Activated CD4-positive, alpha-beta memory T cell treated with anti-CD3 and anti-CD28 coated beads for 36 hours (primary cell): ENCODE results near the gene FN1. TPM values are rescaled to one million over a fixed set of nuclear protein-coding genes. Genes with fewer than 3 reads are reported as not detected.

Experiments used
- CTCF ChIA-PET: fragments of 350-600 bp; sonication (Branson Sonifier 250); formaldehyde crosslinking; loops from one replicate; lab custom pipeline; 2021; ENCODE audit warnings: antibody characterized with exemption, inconsistent platforms; lab: Charles Lee
- POLR2A ChIA-PET: fragments of 350-600 bp; sonication (Branson Sonifier 250); formaldehyde crosslinking; loops from one replicate; lab custom pipeline; 2021; ENCODE audit warnings: antibody characterized with exemption; lab: Charles Lee
- DNase-seq: peaks from one replicate; pipeline ENCODE4 v3.0.0-alpha.2; 2020
- H3K27ac Mint-ChIP-seq: one replicate; pipeline ENCODE4 v1.8.0; 2021; ENCODE audit warnings: mixed read lengths
- H3K27me3 Mint-ChIP-seq: one replicate; pipeline ENCODE4 v1.8.0; 2021; ENCODE audit warnings: mixed read lengths
- H3K36me3 Mint-ChIP-seq: one replicate; pipeline ENCODE4 v1.8.0; 2021; ENCODE audit warnings: mixed read lengths
- H3K4me1 Mint-ChIP-seq: one replicate; pipeline ENCODE4 v1.8.0; 2021; ENCODE audit warnings: low read depth, mixed read lengths
- H3K4me3 Mint-ChIP-seq: one replicate; pipeline ENCODE4 v1.8.0; 2021; ENCODE audit warnings: mild to moderate bottlenecking, mixed read lengths
- H3K9me3 Mint-ChIP-seq: one replicate; pipeline ENCODE4 v1.8.0; 2021; ENCODE audit warnings: mixed read lengths
- intact Hi-C: fragments of 100-400 bp; cut with micrococcal nuclease; formaldehyde crosslinking; loops from one replicate; pipeline ENCODE4 v1.15.1; 2023
- total RNA-seq, 2 experiments: library from RNA; stranded (reverse); gene quantifications; one replicate each; pipeline ENCODE4 v1.2.3, GENCODE V29; 2021

FN1 gene
- total RNA-seq, 2 experiments from 2014 or later: 0.50 to 0.53 TPM

- Mint-ChIP-seq H3K27me3 (no peaks in the 10 kb centered on the region), H3K9me3 (no peaks in the 10 kb centered on the region), H3K27ac (no peak overlapping the region), H3K4me3 (no peak overlapping the region), H3K4me1 (no peaks in the 10 kb centered on the region), H3K36me3 (peaks cover 31% of the 10 kb centered on the region)
- ChIA-PET CTCF (no interaction called here), POLR2A (no interaction called here)
- intact Hi-C loops: no loop called here
- no peak for DNase-seq
Observed at GRCh38 chr2:215370112-215370965, 65.5 kb downstream of the FN1 start.

GRCh38 chr2:215369181-215369760 is 66.6 kb downstream of the FN1 start:
- CTCF ChIA-PET: no interaction called here
- intact Hi-C loops: no loop called here
- no peaks in the 10 kb centered on the region for H3K27me3 Mint-ChIP-seq
- H3K27ac Mint-ChIP-seq: no peak overlapping the region
- no peaks in the 10 kb centered on the region for H3K9me3 Mint-ChIP-seq
- no peak for DNase-seq
- POLR2A ChIA-PET: no interaction called here
- H3K4me1 Mint-ChIP-seq: no peaks in the 10 kb centered on the region
- no peak overlapping the region for H3K4me3 Mint-ChIP-seq
- H3K36me3 Mint-ChIP-seq: peaks cover 28% of the 10 kb centered on the region

- peaks cover 28% of the 10 kb centered on the region for H3K36me3 Mint-ChIP-seq
- no peak overlapping the region for H3K4me3 Mint-ChIP-seq
- H3K9me3 Mint-ChIP-seq: no peaks in the 10 kb centered on the region
- no peak for DNase-seq
- ChIA-PET POLR2A (no interaction called here), CTCF (no interaction called here)
- no peak overlapping the region for H3K27ac Mint-ChIP-seq
- H3K27me3 Mint-ChIP-seq: no peaks in the 10 kb centered on the region
- intact Hi-C loops: no loop called here
- no peaks in the 10 kb centered on the region for H3K4me1 Mint-ChIP-seq
Observed at GRCh38 chr2:215368493-215368809, 67.4 kb downstream of the FN1 start.

GRCh38 chr2:215367662-215368492 is 68.0 kb downstream of the FN1 start:
- CTCF ChIA-PET: no interaction called here
- Mint-ChIP-seq H3K4me1 (no peaks in the 10 kb centered on the region), H3K4me3 (no peak overlapping the region), H3K27ac (no peak overlapping the region), H3K27me3 (no peaks in the 10 kb centered on the region), H3K9me3 (no peaks in the 10 kb centered on the region), H3K36me3 (peaks cover 29% of the 10 kb centered on the region)
- POLR2A ChIA-PET: no interaction called here
- no peak for DNase-seq
- intact Hi-C loops: no loop called here

- no peak overlapping the region for H3K4me3 Mint-ChIP-seq
- H3K4me1 Mint-ChIP-seq: no peaks in the 10 kb centered on the region
- H3K27me3 Mint-ChIP-seq: no peaks in the 10 kb centered on the region
- intact Hi-C loops: no loop called here
- DNase-seq: no peak
- no peaks in the 10 kb centered on the region for H3K9me3 Mint-ChIP-seq
- no peak overlapping the region for H3K27ac Mint-ChIP-seq
- peaks cover 37% of the 10 kb centered on the region for H3K36me3 Mint-ChIP-seq
- ChIA-PET CTCF (no interaction called here), POLR2A (no interaction called here)
Observed at GRCh38 chr2:215366440-215367032, 69.3 kb downstream of the FN1 start.

- H3K36me3 Mint-ChIP-seq: peaks cover 40% of the 10 kb centered on the region
- intact Hi-C loops: no loop called here
- no peak overlapping the region for H3K27ac Mint-ChIP-seq
- no peaks in the 10 kb centered on the region for H3K27me3 Mint-ChIP-seq
- no peaks in the 10 kb centered on the region for H3K9me3 Mint-ChIP-seq
- CTCF ChIA-PET: no interaction called here
- POLR2A ChIA-PET: no interaction called here
- H3K4me1 Mint-ChIP-seq: no peaks in the 10 kb centered on the region
- DNase-seq: no peak
- H3K4me3 Mint-ChIP-seq: no peak overlapping the region
Observed at GRCh38 chr2:215365184-215365658, 70.6 kb downstream of the FN1 start.

- no peak for DNase-seq
- Mint-ChIP-seq H3K36me3 (peaks cover 40% of the 10 kb centered on the region), H3K27me3 (no peaks in the 10 kb centered on the region), H3K4me3 (no peak overlapping the region), H3K4me1 (no peaks in the 10 kb centered on the region), H3K9me3 (no peaks in the 10 kb centered on the region), H3K27ac (no peak overlapping the region)
- ChIA-PET CTCF (no interaction called here), POLR2A (no interaction called here)
- intact Hi-C loops: no loop called here
Observed at GRCh38 chr2:215364157-215365155, 71.4 kb downstream of the FN1 start.

- POLR2A ChIA-PET: no interaction called here
- Mint-ChIP-seq H3K4me3 (no peak overlapping the region), H3K4me1 (no peaks in the 10 kb centered on the region), H3K27ac (no peak overlapping the region), H3K27me3 (no peaks in the 10 kb centered on the region), H3K9me3 (no peaks in the 10 kb centered on the region), H3K36me3 (peaks cover 40% of the 10 kb centered on the region)
- no peak for DNase-seq
- intact Hi-C loops: no loop called here
- CTCF ChIA-PET: no interaction called here
Observed at GRCh38 chr2:215363461-215364156, 72.3 kb downstream of the FN1 start.

GRCh38 chr2:215363039-215363438 is 72.8 kb downstream of the FN1 start:
- no peaks in the 10 kb centered on the region for H3K4me1 Mint-ChIP-seq
- H3K36me3 Mint-ChIP-seq: peaks cover 43% of the 10 kb centered on the region
- no peaks in the 10 kb centered on the region for H3K9me3 Mint-ChIP-seq
- H3K27me3 Mint-ChIP-seq: no peaks in the 10 kb centered on the region
- POLR2A ChIA-PET: no interaction called here
- H3K27ac Mint-ChIP-seq: no peak overlapping the region
- no peak for DNase-seq
- CTCF ChIA-PET: no interaction called here
- intact Hi-C loops: no loop called here
- H3K4me3 Mint-ChIP-seq: no peak overlapping the region

- intact Hi-C loops: no loop called here
- Mint-ChIP-seq H3K27me3 (no peaks in the 10 kb centered on the region), H3K4me1 (no peaks in the 10 kb centered on the region), H3K36me3 (peaks cover 41% of the 10 kb centered on the region), H3K27ac (no peak overlapping the region), H3K9me3 (no peaks in the 10 kb centered on the region), H3K4me3 (no peak overlapping the region)
- POLR2A ChIA-PET: no interaction called here
- CTCF ChIA-PET: no interaction called here
- DNase-seq: no peak
Observed at GRCh38 chr2:215362562-215362904, 73.3 kb downstream of the FN1 start.
